H9 (cell line): ENCODE measurements around the gene FMN1. TPM values are rescaled to one million over a fixed set of nuclear protein-coding genes. Genes with fewer than 3 reads are reported as not detected.

Experiments used
- DNase-seq: peaks from one replicate; pipeline ENCODE4 v3.0.0-alpha.2; 2017
- H2AFZ ChIP-seq: one replicate; pipeline ENCODE4 v1.6.1; 2013; ENCODE audit warnings: mild to moderate bottlenecking, low read length, control low read depth, moderate library complexity
- H2AK5ac ChIP-seq: 2 replicates; pipeline ENCODE4 v1.6.1; 2013; ENCODE audit warnings: low read length, control low read depth, mixed read lengths; ENCODE audit not compliant: insufficient read length
- H2BK120ac ChIP-seq: one replicate; pipeline ENCODE4 v1.6.1; 2013; ENCODE audit warnings: low read depth, mild to moderate bottlenecking, low read length, control low read depth, inconsistent platforms; ENCODE audit not compliant: poor library complexity, severe bottlenecking
- H2BK12ac ChIP-seq: 2 replicates; pipeline ENCODE4 v1.6.1; 2013; ENCODE audit warnings: low read length, control low read depth, mixed read lengths, low read depth; ENCODE audit not compliant: insufficient read length
- H2BK15ac ChIP-seq: 2 replicates; pipeline ENCODE4 v1.6.1; 2013; ENCODE audit warnings: low read depth, low read length, control low read depth
- H2BK20ac ChIP-seq: one replicate; pipeline ENCODE4 v1.6.1; 2013; ENCODE audit warnings: low read depth, mild to moderate bottlenecking, low read length, control low read depth, inconsistent platforms; ENCODE audit not compliant: poor library complexity, severe bottlenecking
- H2BK5ac ChIP-seq: 2 replicates; pipeline ENCODE4 v1.6.1; 2013; ENCODE audit warnings: low read length, control low read depth, mixed read lengths; ENCODE audit not compliant: insufficient read length
- H3K14ac ChIP-seq: 2 replicates; pipeline ENCODE4 v1.6.1; 2013; ENCODE audit warnings: low read length, control low read depth; ENCODE audit not compliant: insufficient read depth
- H3K18ac ChIP-seq: 2 replicates; pipeline ENCODE4 v1.6.1; 2013; ENCODE audit warnings: low read depth, mild to moderate bottlenecking, mixed read lengths, low read length, control low read depth; ENCODE audit not compliant: insufficient read length
- H3K23ac ChIP-seq: 2 replicates; pipeline ENCODE4 v1.6.1; 2013; ENCODE audit warnings: low read length, control low read depth, mixed read lengths, low read depth; ENCODE audit not compliant: insufficient read length
- H3K23me2 ChIP-seq: 2 replicates; pipeline ENCODE4 v1.6.1; 2013; ENCODE audit warnings: low read depth, mild to moderate bottlenecking, mixed read lengths, low read length, control low read depth; ENCODE audit not compliant: insufficient read length, poor library complexity, severe bottlenecking
- H3K27ac ChIP-seq: 2 replicates; pipeline ENCODE4 v1.5.1; 2013; ENCODE audit warnings: low read length, control low read depth, mixed read lengths, low read depth; ENCODE audit not compliant: insufficient read length
- H3K27me3 ChIP-seq: 2 replicates; pipeline ENCODE4 v1.6.1; 2013; ENCODE audit warnings: low read length, control low read depth, inconsistent platforms; ENCODE audit not compliant: insufficient read depth
- H3K4ac ChIP-seq: 2 replicates; pipeline ENCODE4 v1.6.1; 2013; ENCODE audit warnings: low read depth, mild to moderate bottlenecking, control low read depth, inconsistent platforms, low read length, moderate library complexity
- H3K4me1 ChIP-seq: 2 replicates; pipeline ENCODE4 v1.6.1; 2013; ENCODE audit warnings: low read length, control low read depth, inconsistent platforms; ENCODE audit not compliant: insufficient read depth
- H3K4me2 ChIP-seq: 2 replicates; pipeline ENCODE4 v1.6.1; 2013; ENCODE audit warnings: low read length, control low read depth, mixed read lengths; ENCODE audit not compliant: insufficient read length, insufficient read depth
- H3K56ac ChIP-seq: 2 replicates; pipeline ENCODE4 v1.6.1; 2013; ENCODE audit warnings: low read depth, mild to moderate bottlenecking, mixed read lengths, low read length, control low read depth; ENCODE audit not compliant: insufficient read length
- H3K79me1 ChIP-seq: 2 replicates; pipeline ENCODE4 v1.6.1; 2013; ENCODE audit warnings: low read depth, mild to moderate bottlenecking, moderate library complexity, low read length, control low read depth, inconsistent platforms; ENCODE audit not compliant: insufficient read depth, poor library complexity, severe bottlenecking
- H3K79me2 ChIP-seq: 2 replicates; pipeline ENCODE4 v1.6.1; 2013; ENCODE audit warnings: low read length, control low read depth, inconsistent platforms; ENCODE audit not compliant: insufficient read depth
- H3K9ac ChIP-seq: 2 replicates; pipeline ENCODE4 v1.6.1; 2013; ENCODE audit warnings: low read length, control low read depth, mixed read lengths; ENCODE audit not compliant: insufficient read length; ENCODE audit errors: extremely low read depth
- H3K9me3 ChIP-seq: one replicate; pipeline ENCODE4 v1.6.1; 2013; ENCODE audit warnings: low read depth, low read length, inconsistent platforms; ENCODE audit not compliant: control insufficient read depth
- H3T11ph ChIP-seq: one replicate; pipeline ENCODE4 v1.6.1; 2013; ENCODE audit warnings: mild to moderate bottlenecking, low read length, control low read depth, inconsistent platforms
- H4K20me1 ChIP-seq: one replicate; pipeline ENCODE4 v1.6.1; 2013; ENCODE audit not compliant: control insufficient read depth, insufficient read length, insufficient read depth
- H4K5ac ChIP-seq: 2 replicates; pipeline ENCODE4 v1.6.1; 2013; ENCODE audit warnings: low read depth, mild to moderate bottlenecking, mixed read lengths, low read length, control low read depth; ENCODE audit not compliant: insufficient read length
- H4K8ac ChIP-seq: replicated peaks from 2 replicates; pipeline ENCODE4 v1.6.1; 2013; ENCODE audit warnings: low read length, control low read depth, mixed read lengths, low read depth; ENCODE audit not compliant: insufficient read length
- H4K91ac ChIP-seq: 2 replicates; pipeline ENCODE4 v1.6.1; 2013; ENCODE audit warnings: low read depth, mild to moderate bottlenecking, moderate library complexity, mixed read lengths, low read length, control low read depth; ENCODE audit not compliant: insufficient read length
- H3K27ac Mint-ChIP-seq, 3 experiments: 2 replicates in 2 of 3; 3 replicates in 1 of 3; pipeline ENCODE4 v1.8.0; 2020 to 2021; ENCODE audit warnings: mixed read lengths in 3 of 3, mild to moderate bottlenecking in 1 of 3, moderate library complexity in 1 of 3
- H3K27me3 Mint-ChIP-seq: 2 replicates; pipeline ENCODE4 v1.8.0; 2021; ENCODE audit warnings: low read depth, mild to moderate bottlenecking, moderate library complexity, mixed read lengths
- H3K36me3 Mint-ChIP-seq, 3 experiments: 2 replicates in 2 of 3; 3 replicates in 1 of 3; pipeline ENCODE4 v1.8.0; 2020 to 2021; ENCODE audit warnings: low read depth in 3 of 3, mixed read lengths in 3 of 3; ENCODE audit not compliant: insufficient read depth in 1 of 3
- H3K4me1 Mint-ChIP-seq, 2 experiments: 2 replicates each; pipeline ENCODE4 v1.8.0; 2020; ENCODE audit warnings: mixed read lengths in 2 of 2
- H3K4me3 Mint-ChIP-seq, 2 experiments: 2 replicates in 1 of 2; 3 replicates in 1 of 2; pipeline ENCODE4 v1.8.0; 2020 to 2021; ENCODE audit warnings: mild to moderate bottlenecking in 2 of 2, mixed read lengths in 2 of 2, moderate library complexity in 1 of 2
- H3K9me3 Mint-ChIP-seq, 2 experiments: 2 replicates in 1 of 2; 3 replicates in 1 of 2; pipeline ENCODE4 v1.8.0; 2020; ENCODE audit warnings: mild to moderate bottlenecking in 2 of 2, mixed read lengths in 2 of 2, moderate library complexity in 1 of 2
- WGBS: extraction: QIAGEN DNeasy Blood & Tissue Kit; methylation state at CpG from one replicate; pipeline ENCODE4 v1.1.7; 2013; ENCODE audit warnings: missing lambda C conversion rate, low lambda C conversion rate, mixed read lengths; ENCODE audit not compliant: insufficient read length; ENCODE audit errors: extremely low coverage; 5-methylcytosine and 5-hydroxymethylcytosine counted together
- total RNA-seq: library from RNA; stranded (reverse); gene quantifications from 2 replicates; pipeline ENCODE4 v1.2.1, GENCODE V29; 2021
- TF ChIP-seq, protein P1 (sequence below): fragments of 200-600 bp; sonication (generic); conservative IDR thresholded peaks from 3 replicates; pipeline ENCODE4 v1.8.0; 2021; ENCODE audit warnings: antibody characterized with exemption, mild to moderate bottlenecking

FMN1 gene
- total RNA-seq, 1 experiment from 2014 or later = 1.9 TPM

- Histone ChIP-seq H4K5ac (no peak overlapping the region), H4K20me1 (no peaks in the 10 kb centered on the region), H3K4me2 (no peak overlapping the region), H3K9me3 (no peaks in the 10 kb centered on the region), H2BK12ac (no peak overlapping the region), H3T11ph (no peak overlapping the region), H4K8ac (no peak overlapping the region), H3K18ac (no peak overlapping the region), H3K79me2 (no peaks in the 10 kb centered on the region), H3K14ac (no peak overlapping the region), H2AFZ (no peak overlapping the region), H3K27me3 (no peaks in the 10 kb centered on the region), H2BK15ac (no peak overlapping the region), H3K56ac (no peak overlapping the region), H2AK5ac (no peak overlapping the region), H2BK5ac (no peak overlapping the region), H4K91ac (no peak overlapping the region), H3K23ac (no peak overlapping the region), H3K4ac (no peak overlapping the region), H2BK120ac (no peak overlapping the region), H2BK20ac (no peak overlapping the region), H3K79me1 (no peaks in the 10 kb centered on the region), H3K9ac (no peak overlapping the region), H3K27ac (no peak overlapping the region), H3K4me1 (no peaks in the 10 kb centered on the region; the same call in 1 of the 2 replicates), H3K23me2 (no peaks in the 10 kb centered on the region)
- Mint-ChIP-seq H3K4me3 (no peak overlapping the region), H3K27me3 (no peaks in the 10 kb centered on the region), H3K4me1 (peaks cover 12 to 14% of the 10 kb centered on the region in 2 experiments), H3K27ac (no peak overlapping the region), H3K36me3 (no peaks in the 10 kb centered on the region), H3K9me3 (no peaks in the 10 kb centered on the region)
- no peak for DNase-seq
- no CpG with 5 or more reads among the region's 6 CpGs for WGBS
- TF ChIP-seq, protein P1, sequence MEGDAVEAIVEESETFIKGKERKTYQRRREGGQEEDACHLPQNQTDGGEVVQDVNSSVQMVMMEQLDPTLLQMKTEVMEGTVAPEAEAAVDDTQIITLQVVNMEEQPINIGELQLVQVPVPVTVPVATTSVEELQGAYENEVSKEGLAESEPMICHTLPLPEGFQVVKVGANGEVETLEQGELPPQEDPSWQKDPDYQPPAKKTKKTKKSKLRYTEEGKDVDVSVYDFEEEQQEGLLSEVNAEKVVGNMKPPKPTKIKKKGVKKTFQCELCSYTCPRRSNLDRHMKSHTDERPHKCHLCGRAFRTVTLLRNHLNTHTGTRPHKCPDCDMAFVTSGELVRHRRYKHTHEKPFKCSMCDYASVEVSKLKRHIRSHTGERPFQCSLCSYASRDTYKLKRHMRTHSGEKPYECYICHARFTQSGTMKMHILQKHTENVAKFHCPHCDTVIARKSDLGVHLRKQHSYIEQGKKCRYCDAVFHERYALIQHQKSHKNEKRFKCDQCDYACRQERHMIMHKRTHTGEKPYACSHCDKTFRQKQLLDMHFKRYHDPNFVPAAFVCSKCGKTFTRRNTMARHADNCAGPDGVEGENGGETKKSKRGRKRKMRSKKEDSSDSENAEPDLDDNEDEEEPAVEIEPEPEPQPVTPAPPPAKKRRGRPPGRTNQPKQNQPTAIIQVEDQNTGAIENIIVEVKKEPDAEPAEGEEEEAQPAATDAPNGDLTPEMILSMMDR = no peak
Observed at GRCh38 chr15:32866454-32867312, 327.8 kb downstream of the FMN1 start.
